ENCODE results near the gene CDC14A.
"Not testable (repeated sequence)": the region's sequence is repeated elsewhere in the genome, so short reads cannot be mapped to it uniquely, and the experiment has no call there.

The CDC14A gene, protein sequence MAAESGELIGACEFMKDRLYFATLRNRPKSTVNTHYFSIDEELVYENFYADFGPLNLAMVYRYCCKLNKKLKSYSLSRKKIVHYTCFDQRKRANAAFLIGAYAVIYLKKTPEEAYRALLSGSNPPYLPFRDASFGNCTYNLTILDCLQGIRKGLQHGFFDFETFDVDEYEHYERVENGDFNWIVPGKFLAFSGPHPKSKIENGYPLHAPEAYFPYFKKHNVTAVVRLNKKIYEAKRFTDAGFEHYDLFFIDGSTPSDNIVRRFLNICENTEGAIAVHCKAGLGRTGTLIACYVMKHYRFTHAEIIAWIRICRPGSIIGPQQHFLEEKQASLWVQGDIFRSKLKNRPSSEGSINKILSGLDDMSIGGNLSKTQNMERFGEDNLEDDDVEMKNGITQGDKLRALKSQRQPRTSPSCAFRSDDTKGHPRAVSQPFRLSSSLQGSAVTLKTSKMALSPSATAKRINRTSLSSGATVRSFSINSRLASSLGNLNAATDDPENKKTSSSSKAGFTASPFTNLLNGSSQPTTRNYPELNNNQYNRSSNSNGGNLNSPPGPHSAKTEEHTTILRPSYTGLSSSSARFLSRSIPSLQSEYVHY

GRCh38 chr1:100352267-100353070 lies at the start of gene CDC14A:
Gene CDC14A, plus strand, starts transcription at chr1:100352506. Its CDS starts 449 bp downstream, at chr1:100352955.
- peak; percentile 98 for DNase-seq (ENCODE audit: low read depth)

GRCh38 chr1:100302739-100303138 lies 49.6 kb upstream of the CDC14A start:
- DNase-seq (ENCODE audit: low read depth) = no peak

DNA sequence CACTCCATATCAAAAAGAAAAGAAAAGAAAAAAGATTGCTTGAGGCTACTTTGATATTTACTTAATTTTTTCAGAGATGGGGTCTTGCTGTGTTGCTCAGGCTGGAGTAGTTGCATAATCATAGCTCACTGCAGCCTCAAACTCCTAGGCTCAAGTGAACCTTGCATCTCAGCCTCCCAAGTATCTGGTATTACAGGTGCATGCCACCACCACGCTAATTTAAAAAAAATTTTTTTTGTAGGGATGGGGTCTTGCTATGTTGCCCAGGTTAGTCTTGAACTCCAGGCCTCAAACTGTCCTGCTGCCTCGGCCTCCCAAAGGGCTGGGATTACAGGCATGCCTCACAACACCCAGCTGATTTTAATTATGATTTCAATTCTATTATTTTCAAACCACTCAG lies 48.1 kb upstream of the CDC14A start:
- no peak for DNase-seq (ENCODE audit: low read depth)

GRCh38 chr1:100304921-100305320 lies 47.4 kb upstream of the CDC14A start:
- DNase-seq (ENCODE audit: low read depth) = no peak

GRCh38 chr1:100305954-100306353 lies 46.4 kb upstream of the CDC14A start:
- DNase-seq (ENCODE audit: low read depth) = no peak

DNA sequence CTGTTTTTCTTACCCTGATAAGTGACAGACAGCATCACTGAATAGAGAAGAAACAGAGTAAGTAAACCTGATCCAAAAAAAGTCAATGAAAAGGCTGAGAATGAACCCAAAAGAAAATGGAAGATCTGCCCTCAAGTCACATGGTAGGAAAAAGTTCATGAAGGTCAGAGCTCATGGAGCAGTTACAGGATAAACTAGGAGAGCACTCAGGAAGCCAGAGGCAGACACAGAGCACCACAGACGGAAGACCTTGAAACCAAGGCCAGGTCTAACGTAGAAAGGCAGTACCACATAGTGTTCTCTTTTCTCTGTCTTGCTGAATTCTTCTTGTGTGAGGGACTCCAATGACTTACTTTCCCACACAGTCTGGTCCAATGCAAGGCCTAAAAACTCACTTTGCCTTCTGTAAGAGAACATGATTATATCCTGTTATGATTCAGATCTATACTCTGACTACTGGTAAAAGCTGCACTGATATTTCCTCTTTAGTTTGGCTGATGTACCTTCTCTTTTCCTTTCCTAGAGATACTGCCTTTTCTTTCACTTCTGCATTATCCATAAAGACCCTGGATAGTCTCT lies 45.5 kb upstream of the CDC14A start:
- no peak for DNase-seq (ENCODE audit: low read depth)

DNA sequence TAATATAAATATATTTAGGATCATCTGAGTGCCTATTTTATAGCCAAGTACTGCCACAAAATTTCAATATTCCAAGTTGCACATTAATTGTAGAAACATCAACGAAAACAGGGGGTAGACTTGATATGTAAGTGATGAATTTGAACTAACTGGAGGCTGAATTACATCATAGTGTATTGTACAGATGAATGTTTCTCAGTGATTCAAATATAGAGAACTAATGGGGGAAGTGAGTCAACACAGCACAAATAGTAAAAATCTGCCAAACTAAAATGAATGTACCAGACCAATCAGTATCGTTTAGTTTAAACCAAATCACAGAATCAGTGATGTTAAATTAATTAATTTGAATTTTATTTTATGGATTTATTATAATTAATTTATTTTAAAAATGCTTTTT lies 43.5 kb upstream of the CDC14A start:
- peak; percentile 75 for DNase-seq (ENCODE audit: low read depth)

DNA sequence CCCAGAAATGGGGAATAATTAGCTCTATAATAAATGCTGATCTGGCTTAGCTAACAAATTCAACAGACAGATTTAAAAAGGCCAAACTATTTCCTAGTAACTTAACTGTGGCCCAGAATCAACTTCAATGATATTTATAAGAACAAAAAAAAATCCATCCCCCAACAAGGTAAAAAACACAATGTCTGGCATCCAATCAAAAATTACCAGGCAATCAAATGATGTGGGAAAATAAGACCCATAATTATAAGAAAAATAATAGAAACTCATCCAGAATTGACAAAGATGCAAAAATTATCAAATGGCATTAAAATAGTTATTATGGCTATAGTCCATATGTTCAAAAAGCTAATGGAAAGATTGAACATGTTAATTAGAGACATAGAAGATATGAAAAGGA lies 42.4 kb upstream of the CDC14A start:
- no peak for DNase-seq (ENCODE audit: low read depth)

- no peak for DNase-seq (ENCODE audit: low read depth)
Measured at GRCh38 chr1:100313382-100313781, 38.9 kb upstream of the CDC14A start.

GRCh38 chr1:100316622-100317021 lies 35.7 kb upstream of the CDC14A start:
- no peak for DNase-seq (ENCODE audit: low read depth)

GRCh38 chr1:100320311-100321099 lies 31.8 kb upstream of the CDC14A start:
- no peak for DNase-seq (ENCODE audit: low read depth)

GRCh38 chr1:100321100-100321493 lies 31.2 kb upstream of the CDC14A start:
- DNase-seq (ENCODE audit: low read depth) = no peak

DNA sequence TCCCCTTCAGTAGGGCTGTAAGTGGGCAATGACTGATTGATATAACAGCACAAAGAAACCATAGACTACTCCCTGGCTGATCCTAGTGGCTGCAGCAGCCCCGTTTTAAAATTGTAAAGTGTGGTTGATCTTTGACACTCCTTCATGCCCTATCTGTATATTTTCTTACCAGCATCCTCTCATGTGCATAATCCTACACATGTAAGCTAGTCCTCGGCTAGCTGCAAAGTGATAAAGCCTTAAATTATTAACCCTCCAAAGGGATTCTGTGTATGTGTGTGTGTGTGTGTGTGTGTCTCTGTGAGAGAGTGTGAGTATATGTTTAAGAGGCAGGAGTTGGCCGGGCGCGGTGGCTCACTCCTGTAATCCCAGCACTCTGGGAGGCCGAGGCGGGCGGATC lies 30.8 kb upstream of the CDC14A start:
- no peak for DNase-seq (ENCODE audit: low read depth)

- peak; percentile 3 for DNase-seq (ENCODE audit: low read depth)
Measured at GRCh38 chr1:100322436-100323211, 29.7 kb upstream of the CDC14A start.

DNA sequence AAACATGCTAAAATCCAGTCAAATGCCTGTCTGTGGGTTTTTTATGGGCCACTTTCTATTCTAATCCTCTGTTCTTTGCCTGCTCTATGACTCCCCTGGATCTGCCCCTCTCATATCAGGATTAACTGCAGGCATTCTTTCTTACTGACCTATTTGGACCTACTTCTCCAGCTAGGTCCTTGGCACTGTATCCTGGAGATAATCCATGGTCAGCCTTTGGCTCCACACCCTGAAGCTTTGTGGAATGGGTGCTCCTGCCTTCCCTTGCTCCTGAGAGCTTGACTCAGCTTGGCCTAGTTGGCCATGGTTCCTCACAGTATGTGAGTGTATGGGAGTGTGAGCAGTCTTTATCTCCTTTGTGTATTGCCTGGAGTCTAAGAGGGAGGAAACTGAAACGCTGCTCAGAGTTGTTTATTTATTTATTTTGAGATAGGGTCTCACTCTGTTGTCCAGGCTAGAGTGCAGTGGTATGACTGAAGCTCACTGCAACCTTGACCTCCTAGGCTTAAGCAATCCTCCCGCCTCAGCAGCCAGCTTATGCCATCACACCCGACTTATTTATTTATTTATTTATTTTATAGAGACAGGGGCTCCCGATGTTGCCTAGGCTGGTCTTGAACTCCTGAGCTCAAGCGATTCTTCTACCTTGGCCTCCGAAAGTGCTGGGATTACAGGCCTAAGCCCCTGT lies 28.7 kb upstream of the CDC14A start:
- no peak for DNase-seq (ENCODE audit: low read depth)

GRCh38 chr1:100325415-100326324 lies 26.6 kb upstream of the CDC14A start:
- DNase-seq (ENCODE audit: low read depth) = no peak

DNA sequence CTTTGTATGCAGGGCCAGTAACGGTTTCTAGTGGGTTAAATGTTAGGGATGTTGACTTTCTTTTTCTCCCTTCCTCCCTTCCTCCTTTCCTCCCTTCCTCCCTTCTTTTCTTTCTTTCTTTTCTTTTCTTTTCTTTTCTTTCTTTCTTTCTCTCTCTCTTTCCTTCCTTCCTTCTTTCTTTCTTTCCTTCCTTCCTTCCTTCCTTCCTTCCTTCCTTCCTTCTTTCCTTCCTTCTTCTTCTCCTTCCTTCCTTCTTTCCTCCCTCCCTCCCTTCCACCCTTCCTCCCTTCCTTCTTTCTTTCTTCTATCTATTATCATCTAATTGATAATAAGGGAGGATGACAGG lies 26.0 kb upstream of the CDC14A start:
- DNase-seq (ENCODE audit: low read depth) = not testable (repeated sequence)

GRCh38 chr1:100328133-100328532 lies 24.2 kb upstream of the CDC14A start:
- no peak for DNase-seq (ENCODE audit: low read depth)

GRCh38 chr1:100331146-100331545 lies 21.2 kb upstream of the CDC14A start:
- DNase-seq (ENCODE audit: low read depth) = not testable (repeated sequence)

Measured in ELR (cell line).